ENCODE data around the gene TMEM151A.
"Not testable (repeated sequence)": the region's sequence is repeated elsewhere in the genome, so short reads cannot be mapped to it uniquely, and the experiment has no call there.

TMEM151A gene

DNA sequence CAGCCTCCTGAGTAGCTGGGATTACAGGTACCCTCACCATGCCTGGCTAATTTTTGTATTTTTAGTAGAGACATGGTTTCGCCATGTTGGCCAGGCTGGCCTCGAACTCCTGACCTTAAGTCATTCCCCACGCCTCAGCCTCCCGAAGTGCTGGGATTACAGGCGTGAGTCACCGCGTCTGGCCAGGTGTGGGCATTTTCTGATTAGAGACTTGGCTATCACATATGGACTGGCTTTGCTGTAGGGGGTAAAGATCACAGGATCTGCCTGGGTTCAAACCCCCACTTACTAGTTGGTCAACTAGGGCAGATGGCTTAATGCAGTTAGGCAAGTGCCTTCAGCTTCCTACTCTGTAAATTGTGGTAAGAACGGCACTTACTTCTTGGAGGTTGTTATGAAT, 18.6 kb downstream of the TMEM151A start:
- DNase-seq (ENCODE audit: low spot score): no peak

DNA sequence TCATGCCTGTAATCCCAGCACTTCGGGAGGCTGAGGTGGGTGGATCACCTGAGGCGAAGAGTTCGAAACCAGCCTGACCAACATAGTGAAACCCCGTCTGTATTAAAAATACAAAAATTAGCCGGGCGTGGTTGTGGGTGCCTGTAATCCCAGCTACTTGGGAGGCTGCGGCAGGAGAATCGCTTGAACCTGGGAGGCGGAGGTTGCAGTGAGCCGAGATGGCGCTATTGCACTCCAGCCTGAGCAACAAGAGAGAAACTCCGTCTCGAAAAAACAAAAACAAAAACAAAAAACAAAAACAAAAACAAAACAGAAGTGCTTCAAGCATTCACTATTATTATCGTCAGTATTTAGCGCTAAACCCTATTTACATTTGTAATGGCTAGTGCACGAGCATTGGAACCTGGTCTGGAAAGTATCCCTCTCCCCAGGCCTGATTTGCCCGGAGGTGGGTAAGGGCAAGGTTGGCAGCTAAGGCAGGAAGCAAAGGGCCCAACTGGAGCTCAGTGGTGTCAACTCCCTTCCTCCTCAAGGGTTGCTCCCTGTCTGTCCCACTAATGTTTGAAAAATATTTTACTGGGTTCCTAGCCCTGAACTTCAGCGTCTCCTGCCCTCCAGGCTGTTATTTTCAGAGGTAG, 19.2 kb downstream of the TMEM151A start:
- not testable (repeated sequence) for DNase-seq (ENCODE audit: low spot score)

DNA sequence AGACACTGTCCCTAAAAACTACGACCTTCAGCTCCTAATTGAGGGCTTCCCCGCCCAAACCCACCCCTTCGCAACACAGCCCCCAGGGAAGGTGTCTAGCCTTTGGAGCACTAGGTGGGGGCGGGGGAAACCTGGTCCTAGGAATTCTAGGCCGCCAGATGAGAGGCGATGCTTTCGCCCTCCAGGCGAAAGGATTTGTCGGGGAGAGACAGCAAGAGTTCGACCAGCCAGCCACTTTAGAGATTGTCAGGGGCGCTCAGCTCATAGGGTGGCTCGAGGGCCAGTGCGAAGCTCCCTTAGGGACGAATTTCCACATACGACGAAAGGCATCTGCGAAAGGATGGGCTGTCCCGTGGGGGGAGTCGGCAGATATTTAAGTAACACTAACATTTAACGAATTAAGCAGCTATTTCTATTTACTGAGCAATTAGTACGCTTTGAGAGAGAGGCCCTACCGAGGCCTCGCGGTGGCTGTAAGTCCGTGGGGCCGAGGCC, 19.8 kb downstream of the TMEM151A start:
- DNase-seq (ENCODE audit: low spot score): no peak

DNA sequence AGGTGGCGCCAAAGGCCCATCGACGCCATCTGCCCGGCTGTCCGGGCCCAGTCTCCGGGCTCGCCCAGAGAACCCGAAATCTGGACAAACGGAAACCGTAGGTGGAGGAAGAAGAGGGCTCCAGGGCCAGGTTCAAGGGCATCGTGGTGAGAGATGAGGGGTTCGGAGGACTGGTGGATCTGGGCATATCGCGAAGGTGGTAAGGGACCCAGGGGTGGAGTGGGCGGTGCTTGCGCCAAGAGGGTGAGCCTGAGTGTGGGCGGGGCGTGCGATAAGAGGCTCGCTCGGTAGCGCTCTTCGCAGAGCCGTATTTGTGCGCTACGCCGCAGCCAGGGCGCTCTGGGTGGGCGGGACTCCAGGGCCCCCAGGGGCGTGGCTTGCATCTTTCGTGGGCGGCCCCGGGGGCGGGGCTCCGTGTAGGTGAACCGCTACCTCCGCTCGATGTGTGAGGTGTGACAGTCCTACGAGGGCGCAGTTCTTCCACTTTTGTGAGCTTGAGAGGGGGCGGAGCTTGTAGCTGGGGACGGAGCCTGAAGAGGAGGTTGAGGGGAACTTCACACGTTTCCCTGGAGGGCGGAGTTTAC, 20.4 kb downstream of the TMEM151A start:
- DNase-seq (ENCODE audit: low spot score): peak; percentile 85

DNA sequence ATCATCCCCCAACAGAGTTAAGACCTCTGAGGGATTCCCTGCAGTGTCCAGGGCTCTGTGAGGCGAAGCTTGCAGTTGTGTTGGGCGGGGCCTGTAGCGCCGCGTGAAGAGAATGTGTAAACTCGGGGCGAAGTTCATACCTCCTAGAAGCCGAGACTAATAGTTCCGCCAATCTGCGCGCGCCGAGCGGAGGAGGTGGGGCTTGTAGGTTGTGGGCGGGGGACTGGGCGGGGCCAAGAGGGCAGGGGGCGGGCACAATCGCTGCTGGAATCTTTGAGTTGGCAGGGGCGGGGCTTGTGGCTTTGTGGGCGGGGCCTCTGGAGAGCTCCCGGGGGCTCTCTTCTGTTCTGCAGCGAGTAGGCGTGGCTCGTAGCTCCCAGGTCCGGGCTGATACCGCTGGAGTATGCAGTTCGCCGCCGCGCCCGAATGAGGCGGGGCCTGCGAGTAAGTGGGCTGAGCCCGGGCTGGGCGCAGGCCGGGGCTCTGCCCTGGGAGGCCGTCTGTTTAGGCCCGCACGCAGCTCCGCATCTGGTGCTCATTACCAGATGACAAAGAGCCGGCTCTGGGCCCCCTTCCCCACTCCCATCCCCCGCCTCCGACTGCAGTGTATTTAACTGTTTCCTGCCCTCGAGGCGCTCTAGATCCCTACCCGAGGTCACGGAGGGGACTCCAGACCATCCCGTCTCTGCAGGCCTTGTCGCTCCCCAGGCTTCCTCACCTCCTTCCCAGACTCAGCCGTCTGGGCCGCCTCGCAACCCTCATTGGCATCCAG, 21.0 kb downstream of the TMEM151A start:
- DNase-seq (ENCODE audit: low spot score): peak; percentile 95

DNA sequence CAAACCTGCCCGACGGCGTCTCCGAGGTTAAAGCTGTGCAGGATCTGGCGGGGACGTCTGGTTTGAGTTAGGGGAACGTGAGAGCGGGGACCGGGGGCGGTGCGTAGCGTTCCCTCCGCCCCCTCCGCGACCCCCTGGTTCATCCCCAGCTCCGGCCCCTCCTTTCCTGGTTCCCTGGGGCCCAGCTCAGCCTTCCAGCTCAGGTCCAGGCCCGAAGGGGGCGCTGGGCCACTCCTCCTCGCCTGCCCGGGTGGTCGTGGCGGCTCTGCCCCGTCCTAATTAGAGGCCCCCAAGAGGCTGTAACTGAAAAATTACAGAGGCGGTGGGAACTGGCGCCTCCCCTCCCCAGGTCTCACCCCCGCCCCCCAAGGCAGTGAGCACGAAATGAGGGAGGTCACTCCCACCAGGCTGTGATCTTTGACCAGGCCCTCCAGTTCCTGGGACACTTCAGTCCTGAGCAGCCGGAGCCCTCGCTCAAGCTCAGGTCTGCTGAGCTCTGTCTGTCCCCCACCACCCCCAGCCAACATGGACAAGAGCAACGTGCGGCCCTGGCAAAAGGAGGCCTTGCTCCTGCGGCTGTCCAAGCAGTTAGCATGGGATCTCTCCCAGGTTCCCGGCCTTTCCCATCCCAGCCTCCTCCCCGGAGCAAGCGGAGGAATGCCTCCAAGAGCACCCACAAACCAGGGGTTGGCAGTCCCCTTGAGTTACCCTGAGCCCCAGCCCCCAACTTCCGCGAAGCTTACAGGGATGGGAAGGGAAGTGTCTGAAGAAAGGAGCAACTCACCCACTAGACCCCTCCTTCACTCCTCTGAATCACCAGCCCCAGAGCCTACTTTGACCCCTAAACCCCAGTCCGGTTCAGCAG, 21.9 kb downstream of the TMEM151A start:
- DNase-seq (ENCODE audit: low spot score): no peak

DNA sequence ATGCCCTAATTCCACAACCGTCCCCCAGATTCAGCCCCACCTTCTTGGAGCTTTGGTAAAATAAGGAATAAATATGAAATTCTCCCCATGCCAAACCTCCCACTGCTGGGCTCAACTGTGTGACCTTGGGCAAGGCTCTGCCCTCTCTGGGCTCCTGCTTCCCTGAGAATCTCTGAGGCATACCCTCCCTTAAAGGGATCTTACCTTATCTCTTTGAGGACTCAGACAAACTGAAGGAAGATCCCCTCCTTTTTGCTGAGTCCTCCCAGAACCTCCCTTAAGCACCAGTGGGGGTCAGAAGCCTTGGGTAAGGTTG, 22.4 kb downstream of the TMEM151A start:
- no peak for DNase-seq (ENCODE audit: low spot score)

DNA sequence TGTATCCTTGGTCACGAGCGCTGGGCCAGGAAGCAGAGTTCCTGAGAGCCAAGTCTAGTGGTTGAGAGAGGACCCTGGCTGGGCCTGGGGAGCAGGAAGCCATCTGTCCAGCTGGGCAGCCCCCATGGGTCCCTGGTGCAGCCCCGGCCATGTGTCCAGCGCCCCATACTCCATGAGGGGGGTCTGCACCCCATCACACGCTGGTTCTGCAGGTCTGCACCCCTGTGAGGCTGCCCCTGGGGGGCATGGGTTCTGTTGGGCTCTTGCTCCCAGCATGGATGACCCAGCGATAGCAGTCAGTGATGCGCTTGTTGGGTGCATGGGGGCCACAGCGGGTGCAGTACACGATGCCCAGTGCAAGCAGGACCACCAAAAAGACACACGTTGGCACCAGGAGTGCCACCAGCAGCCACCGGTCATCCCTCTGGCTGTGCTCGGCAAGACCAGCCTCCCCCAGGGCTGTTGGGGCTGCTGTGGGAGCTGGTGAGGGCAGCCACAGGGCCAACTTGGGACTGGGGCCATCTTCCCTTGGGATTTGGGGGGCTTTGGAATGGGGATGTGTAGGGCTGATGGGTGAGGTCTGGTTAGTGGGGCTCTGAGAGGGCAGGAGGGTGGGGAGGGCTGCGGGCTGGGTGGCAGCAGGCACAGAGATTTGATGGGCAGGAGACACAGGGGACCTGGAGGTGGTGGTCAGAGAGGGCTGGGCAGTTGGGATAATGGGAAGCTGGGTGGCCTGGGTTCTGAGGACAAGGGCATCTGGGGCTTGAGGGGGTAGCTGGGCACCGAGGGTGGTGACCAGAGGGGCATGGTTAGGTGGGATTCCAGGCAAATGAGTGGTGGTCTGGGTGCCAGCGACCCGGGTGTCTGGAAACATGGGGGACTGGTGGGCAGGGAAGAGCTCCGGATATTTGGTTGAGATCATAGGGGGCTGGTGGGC, 23.1 kb downstream of the TMEM151A start:
- no peak for DNase-seq (ENCODE audit: low spot score)

DNA sequence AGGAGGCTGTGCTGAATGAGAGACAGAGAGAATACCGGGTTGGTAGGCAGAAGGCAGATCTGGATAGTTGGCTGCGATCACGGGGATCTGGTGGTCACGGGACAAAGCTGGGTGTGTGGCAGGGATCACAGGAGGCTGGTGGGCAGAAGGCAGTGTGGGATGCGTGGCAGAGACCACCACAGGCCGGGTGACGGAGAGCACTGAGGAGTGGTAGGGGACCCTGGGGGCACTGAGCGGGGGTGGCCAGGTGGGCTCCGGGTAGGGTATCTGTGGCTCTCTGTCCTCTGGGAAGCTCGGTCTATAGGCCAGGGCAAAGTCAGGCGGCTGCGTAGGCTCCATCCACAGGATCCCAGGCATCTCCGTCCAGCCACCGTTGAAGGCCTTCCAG, 23.8 kb downstream of the TMEM151A start:
- no peak for DNase-seq (ENCODE audit: low spot score)

DNA sequence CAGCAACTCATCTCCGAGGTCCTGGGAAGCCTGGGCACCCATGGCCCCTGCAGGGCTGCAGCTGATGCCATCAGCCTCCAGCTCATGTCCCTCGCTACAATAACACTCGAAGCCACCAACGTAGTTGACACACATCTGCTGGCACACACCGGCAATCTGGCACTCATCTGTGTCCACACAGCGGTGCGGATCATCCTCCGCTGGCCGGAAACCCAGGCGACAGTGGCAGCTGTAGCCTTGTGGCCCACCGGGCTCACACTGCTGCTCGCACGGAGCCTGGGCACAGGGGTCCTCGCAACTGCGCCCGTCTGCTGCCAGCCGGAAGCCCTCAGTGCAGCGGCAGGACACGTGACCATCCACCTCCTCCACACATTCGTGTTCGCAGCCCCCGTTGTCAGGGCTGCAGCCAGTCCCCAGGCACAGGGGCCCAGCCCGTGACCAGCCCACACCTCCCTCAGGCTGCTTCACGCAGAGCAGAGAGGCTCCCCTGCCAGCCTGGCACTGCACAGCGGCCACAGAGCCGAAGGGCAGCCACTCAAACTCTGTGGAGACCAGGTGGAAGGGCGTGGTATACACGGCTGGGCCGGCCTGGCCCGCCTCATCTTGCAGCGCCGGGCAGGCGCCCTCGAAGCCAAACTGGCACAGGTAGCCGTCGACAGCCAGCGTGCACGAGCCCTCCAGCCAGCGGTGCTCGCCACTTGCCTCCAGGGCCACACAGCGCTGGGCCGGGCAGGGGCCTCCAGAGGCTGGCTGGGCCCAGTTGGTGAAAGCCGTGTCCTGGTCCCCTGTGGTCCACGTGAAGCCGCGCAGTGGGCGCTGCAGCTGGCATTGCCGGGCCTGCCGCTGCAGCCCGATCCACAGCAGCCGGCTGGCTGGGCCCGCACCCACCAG, 24.5 kb downstream of the TMEM151A start:
- no peak for DNase-seq (ENCODE audit: low spot score)

DNA sequence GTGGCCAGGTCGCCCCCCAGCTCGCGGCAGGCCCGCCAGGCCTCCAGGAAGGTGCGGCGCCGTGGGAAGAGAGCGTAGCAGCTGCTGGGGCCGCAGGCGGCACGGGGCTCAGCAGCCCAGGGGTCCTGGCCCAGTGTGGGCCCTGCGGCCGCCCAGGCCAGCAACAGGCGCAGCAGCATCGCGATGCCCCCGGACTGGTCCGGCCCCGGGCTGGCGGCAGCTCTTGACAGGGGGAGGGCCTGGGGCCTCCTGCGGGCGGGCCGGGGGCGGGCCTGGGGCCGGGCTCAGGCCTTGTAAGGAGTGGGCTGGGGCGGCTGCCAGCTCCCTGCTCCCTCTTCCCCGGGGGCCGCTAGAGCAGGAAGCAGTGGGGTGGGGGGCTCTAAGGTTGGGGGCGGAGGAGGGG, 25.2 kb downstream of the TMEM151A start, which contains the start of gene CD248:
Gene CD248 (minus strand): TSS at position 196 of the 403 bp plus-strand sequence. CDS start 17 bp downstream, at position 179.
- DNase-seq (ENCODE audit: low spot score): no peak

DNA sequence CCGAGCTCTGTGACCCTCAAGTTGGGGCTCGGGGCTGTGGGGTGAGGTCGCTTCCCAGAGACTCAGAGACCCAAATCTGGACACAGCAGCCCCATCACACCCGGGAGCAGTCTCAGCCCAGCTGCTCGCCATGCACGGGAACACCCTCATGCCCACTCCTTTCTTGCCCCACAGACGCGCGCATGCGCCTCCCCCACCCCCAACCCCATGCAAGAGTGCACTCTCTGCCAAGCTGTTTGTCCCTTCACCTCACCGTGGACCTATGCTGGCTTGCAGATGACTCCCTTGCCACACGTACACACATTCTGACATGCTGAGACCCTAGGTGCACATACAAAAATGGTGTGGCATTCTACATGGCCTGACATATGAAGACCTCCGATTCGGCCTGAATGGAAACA, 25.6 kb downstream of the TMEM151A start:
- DNase-seq (ENCODE audit: low spot score): no peak

DNA sequence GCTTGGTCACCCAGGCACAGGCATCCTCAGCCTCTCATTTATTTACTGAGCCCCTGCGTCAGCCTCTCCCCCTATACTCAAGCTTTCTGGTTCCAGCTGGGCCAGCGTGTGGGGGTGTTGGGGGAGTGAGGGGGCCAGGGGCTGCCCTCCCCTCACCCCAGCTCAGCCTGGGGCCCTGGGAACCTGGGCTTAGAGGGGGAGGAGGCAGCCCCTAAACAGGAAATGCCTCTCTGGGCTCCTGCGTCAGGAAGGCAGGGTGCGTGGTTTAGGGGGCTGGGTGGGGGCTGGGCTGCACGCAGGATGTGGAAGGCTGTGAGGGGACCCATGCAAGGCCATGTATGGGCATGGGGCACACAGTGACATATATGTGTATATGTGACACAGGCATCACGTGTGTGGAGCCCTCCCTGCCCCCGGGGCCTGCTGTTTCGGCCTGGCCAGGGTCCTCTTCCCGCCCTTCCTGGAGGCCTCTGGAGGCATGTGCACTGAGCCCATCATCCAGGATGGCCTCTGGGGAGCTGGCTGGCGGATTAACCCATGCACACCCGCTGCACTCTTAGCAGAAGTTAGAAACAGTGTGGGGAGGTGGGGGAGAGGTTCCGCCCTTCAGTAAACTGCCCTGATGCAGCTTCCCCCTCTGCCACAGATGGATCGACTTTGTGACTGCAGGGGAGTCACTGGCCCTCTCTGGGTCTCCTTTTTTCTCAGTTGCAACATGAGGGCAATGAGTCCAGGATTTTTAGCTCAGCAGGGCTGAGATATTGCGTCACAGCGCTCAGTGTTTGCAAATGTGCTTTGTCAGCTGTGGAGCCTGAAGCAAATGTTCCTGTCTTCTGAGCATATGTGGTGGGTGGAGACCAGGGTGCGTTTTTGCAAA, 26.3 kb downstream of the TMEM151A start:
- DNase-seq (ENCODE audit: low spot score): no peak

DNA sequence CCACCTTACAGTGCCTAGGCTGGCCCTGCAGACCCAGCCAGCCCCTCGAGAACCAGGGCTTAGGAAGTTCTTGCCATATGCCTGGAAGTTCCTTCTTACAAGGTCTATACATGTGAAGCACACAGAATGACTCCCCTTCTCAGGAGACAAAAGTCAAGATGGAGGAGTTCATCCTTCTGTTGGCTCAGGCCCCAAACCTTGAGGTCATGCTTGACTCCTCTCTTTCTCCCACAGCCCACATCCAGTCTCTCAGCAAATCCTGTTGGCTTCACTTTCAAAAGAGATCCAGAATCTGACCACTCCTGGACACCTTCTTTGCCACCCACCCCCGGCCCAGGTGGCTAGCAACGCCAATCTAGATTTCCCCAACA, 26.9 kb downstream of the TMEM151A start:
- DNase-seq (ENCODE audit: low spot score): no peak

DNA sequence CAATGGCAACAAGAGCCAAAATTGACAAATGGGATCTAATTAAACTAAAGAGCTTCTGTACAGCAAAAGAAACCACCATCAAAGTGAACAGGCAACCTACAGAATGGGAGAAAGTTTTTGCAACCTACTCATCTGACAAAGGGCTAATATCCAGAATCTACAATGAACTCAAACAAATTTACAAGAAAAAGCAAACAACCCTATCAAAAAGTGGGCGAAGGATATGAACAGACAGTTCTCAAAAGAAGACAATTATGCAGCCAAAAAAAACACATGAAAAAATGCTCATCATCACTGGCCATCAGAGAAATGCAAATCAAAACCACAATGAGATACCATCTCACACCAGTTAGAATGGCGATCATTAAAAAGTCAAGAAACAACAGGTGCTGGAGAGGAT, 28.6 kb downstream of the TMEM151A start:
- not testable (repeated sequence) for DNase-seq (ENCODE audit: low spot score)

DNA sequence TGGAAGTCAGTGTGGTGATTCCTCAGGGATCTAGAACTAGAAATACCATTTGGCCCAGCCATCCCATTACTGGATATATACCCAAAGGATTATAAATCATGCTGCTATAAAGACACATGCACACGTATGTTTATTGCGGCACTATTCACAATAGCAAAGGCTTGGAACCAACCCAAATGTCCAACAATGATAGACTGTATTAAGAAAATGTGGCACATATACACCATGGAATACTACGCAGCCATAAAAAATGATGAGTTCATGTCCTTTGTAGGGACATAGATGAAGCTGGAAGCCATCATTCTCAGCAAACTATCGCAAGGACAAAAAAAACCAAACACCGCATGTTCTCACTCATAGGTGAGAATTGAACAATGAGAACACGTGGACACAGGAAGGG, 29.1 kb downstream of the TMEM151A start:
- not testable (repeated sequence) for DNase-seq (ENCODE audit: low spot score)

DNA sequence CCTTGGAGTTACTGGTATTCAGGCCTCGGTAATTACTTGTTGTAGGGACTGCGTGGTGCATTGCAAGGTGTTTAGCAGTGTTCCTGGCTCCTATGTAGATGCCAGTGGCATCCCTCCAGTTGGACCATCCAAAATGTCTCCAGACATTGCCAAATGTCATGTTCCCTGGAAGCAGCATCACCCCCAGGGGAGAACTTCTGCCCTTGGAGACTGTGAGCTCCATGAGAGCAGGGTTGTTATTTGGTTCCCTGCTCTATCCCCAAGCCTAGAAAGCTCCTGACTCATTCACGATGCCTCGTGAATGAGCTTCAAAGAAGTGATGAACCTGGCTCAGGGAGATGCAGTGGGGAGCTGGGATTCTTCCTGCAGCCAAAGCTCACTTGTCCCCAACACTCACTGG, 29.9 kb downstream of the TMEM151A start:
- no peak for DNase-seq (ENCODE audit: low spot score)

DNA sequence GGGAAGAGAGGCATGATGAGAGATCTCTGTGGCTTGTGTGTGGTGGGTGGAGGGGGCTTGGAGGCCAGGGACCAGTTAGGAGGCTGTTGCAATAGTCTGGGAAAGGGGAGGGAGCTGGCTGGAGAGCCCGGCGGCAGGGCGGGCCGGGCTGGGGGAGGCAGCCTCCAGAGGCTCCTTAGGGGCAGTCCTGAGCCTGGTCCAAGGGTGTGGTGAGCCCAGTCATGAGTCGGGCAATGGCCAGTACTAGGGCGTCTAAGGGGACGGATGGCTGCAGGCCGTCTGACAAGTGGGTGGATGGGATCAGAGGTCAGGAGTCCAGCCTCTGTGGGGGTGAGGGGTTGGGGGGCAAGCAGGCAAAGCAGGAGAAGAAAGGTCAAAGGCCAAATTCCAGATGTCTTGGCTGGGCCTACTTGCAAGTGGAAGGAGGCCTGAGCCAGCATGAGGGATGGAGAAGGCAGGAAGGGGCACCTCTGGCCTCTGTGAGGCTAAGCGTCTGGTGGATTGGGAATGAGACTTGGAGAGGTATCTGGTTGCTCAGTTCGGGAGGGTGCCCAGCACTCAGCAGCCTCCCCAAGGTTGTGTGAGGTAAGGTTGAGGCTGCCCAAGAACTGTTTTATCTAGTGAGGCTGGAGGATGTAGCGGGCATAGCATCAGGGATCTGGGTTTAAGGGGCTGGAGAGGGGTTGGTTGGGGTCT, 31.2 kb downstream of the TMEM151A start:
- no peak for DNase-seq (ENCODE audit: low spot score)

DNA sequence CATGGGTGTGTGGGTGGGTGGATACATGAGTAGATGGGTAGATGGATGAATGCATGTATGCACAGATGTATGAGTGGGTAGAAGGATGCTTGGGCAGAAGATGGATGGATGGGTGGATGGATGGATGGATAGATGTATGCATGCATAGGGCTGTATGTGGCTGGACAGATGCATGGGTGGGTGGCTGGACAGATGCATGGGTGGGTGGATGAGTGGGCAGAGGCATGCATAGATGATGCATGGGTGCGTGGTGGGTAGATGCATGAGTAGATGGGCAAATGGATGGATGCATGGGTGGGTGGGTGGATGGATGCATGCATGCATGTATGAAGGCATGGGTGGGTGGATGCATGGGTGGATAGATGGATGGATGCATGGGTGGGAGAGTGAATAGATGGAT, 32.0 kb downstream of the TMEM151A start:
- DNase-seq (ENCODE audit: low spot score): no peak
